Urothelium cell line (cell line): ENCODE measurements around the gene CLHC1.
"Not testable (repeated sequence)": the region's sequence is repeated elsewhere in the genome, so short reads cannot be mapped to it uniquely, and the experiment has no call there.

Source experiments
- DNase-seq: peaks from one replicate; pipeline ENCODE4 v3.0.0; 2011; ENCODE audit warnings: low spot score, mixed read lengths
- FAIRE-seq: peaks from 2 replicates; lab custom pipeline; 2011; peaks lifted over from hg19 to GRCh38; lab: Jason Lieb, UNC

Gene CLHC1

GRCh38 chr2:55232863-55233657, 967 bp upstream of the CLHC1 start:
- FAIRE-seq = no peak
- peak; percentile 27 for DNase-seq

GRCh38 chr2:55231546-55232083, 478 bp downstream of the CLHC1 start:
- DNase-seq (peak; percentile 20), FAIRE-seq (no peak)

- no peak for FAIRE-seq
Measured at GRCh38 chr2:55230551-55230950, 1.5 kb downstream of the CLHC1 start.

GRCh38 chr2:55229221-55229620, 2.9 kb downstream of the CLHC1 start:
- FAIRE-seq (no peak), DNase-seq (no peak)

More at GRCh38 chr2:55230551-55230950, 1.5 kb downstream of the CLHC1 start:
- no peak for DNase-seq

GRCh38 chr2:55228226-55228563, 3.9 kb downstream of the CLHC1 start:
- no peak for FAIRE-seq
- no peak for DNase-seq

GRCh38 chr2:55227437-55228225, 4.5 kb downstream of the CLHC1 start:
- not testable (repeated sequence) for DNase-seq, FAIRE-seq

- DNase-seq = no peak
Measured at GRCh38 chr2:55225481-55226020, 6.5 kb downstream of the CLHC1 start.

GRCh38 chr2:55224761-55225261, 7.3 kb downstream of the CLHC1 start:
- DNase-seq (no peak), FAIRE-seq (no peak)

More at GRCh38 chr2:55225481-55226020, 6.5 kb downstream of the CLHC1 start:
- no peak for FAIRE-seq

GRCh38 chr2:55223958-55224760, 7.9 kb downstream of the CLHC1 start:
- DNase-seq = no peak
- FAIRE-seq = no peak

GRCh38 chr2:55213822-55214221, 18.3 kb downstream of the CLHC1 start:
- no peak for DNase-seq
- no peak for FAIRE-seq

GRCh38 chr2:55204950-55205349, 27.1 kb downstream of the CLHC1 start:
- no peak for DNase-seq
- no peak for FAIRE-seq

- FAIRE-seq = no peak
Measured at GRCh38 chr2:55204536-55204935, 27.6 kb downstream of the CLHC1 start.

GRCh38 chr2:55200416-55200815, 31.7 kb downstream of the CLHC1 start:
- no peak for FAIRE-seq
- DNase-seq = no peak

More at GRCh38 chr2:55204536-55204935, 27.6 kb downstream of the CLHC1 start:
- DNase-seq = no peak

- DNase-seq = no peak
- no peak for FAIRE-seq
Measured at GRCh38 chr2:55196526-55196925, 35.6 kb downstream of the CLHC1 start.

GRCh38 chr2:55191888-55192287, 40.2 kb downstream of the CLHC1 start:
- not testable (repeated sequence) for FAIRE-seq, DNase-seq

GRCh38 chr2:55186837-55187236, 45.3 kb downstream of the CLHC1 start:
- not testable (repeated sequence) for FAIRE-seq, DNase-seq

- DNase-seq (no peak), FAIRE-seq (no peak)
Measured at GRCh38 chr2:55180374-55180773, 51.7 kb downstream of the CLHC1 start.

- DNase-seq (no peak), FAIRE-seq (no peak)
Measured at GRCh38 chr2:55176094-55176415, 56.0 kb downstream of the CLHC1 start.

- FAIRE-seq (no peak), DNase-seq (peak; percentile 54)
Measured at GRCh38 chr2:55175254-55176093, 56.6 kb downstream of the CLHC1 start.
